ENCODE data around the gene PCDH9.

PCDH9 gene

DNA sequence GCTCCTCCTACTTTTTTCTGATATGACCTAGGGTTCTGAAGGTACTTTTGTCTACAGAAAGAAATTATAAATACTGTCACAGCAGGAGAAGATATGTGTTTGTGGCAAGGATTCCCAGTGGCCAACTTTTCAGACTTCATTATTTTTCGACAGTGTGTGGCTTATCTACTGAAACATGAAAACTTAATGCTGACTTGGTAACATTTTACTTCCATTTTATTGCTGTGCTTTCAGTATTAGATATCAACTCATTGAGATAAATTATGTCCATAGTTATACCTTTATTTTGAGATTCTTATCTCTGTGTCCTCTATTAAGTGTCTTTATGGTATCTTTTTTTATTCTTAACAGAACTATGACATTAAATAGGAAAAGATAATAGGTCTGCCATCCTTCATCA, 700.0 kb downstream of the PCDH9 start:
- H3K4me3 ChIP-seq (ENCODE audit: low read depth, low read length), result no peak overlapping the region
- TF ChIP-seq, protein P1, sequence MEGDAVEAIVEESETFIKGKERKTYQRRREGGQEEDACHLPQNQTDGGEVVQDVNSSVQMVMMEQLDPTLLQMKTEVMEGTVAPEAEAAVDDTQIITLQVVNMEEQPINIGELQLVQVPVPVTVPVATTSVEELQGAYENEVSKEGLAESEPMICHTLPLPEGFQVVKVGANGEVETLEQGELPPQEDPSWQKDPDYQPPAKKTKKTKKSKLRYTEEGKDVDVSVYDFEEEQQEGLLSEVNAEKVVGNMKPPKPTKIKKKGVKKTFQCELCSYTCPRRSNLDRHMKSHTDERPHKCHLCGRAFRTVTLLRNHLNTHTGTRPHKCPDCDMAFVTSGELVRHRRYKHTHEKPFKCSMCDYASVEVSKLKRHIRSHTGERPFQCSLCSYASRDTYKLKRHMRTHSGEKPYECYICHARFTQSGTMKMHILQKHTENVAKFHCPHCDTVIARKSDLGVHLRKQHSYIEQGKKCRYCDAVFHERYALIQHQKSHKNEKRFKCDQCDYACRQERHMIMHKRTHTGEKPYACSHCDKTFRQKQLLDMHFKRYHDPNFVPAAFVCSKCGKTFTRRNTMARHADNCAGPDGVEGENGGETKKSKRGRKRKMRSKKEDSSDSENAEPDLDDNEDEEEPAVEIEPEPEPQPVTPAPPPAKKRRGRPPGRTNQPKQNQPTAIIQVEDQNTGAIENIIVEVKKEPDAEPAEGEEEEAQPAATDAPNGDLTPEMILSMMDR (IDR thresholded peaks at IDR 0.05; ENCODE audit: low read depth, low read length), result no peak
- no peak for DNase-seq (ENCODE audit: low read depth, low spot score)
- in situ Hi-C loops (cut with HindIII; ENCODE audit: low sequenced_read_pairs), result no loop called here

DNA sequence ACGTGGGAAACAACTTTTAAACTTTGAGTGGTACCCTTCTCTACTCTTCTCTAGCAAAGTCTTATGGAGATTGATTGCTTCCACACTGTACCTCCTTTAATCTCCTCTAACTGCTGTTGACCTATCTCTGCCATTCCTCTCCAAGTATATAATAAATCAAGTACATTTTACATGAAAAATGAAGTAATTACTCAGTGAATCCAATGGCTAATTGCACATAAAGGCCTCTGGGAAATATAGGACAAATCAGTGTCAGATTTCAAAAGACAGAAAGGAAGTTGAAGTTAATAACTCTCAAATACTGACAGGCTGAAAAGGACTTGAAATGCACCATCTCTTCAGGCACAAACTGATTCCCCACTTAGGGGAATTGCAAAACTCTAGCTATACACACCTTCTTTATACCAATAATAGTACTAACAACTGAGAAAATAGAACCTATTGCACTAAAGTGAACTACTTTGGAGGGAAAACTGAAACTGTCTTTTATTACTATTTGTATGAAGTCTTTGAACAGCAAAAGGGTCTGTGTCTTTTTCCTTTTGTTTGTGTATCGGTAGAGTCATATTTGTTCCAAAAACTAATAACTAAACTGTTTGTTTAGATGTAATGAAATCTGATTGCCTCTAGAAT, 701.1 kb downstream of the PCDH9 start:
- in situ Hi-C loops (cut with HindIII; ENCODE audit: low sequenced_read_pairs), result no loop called here
- no peak for DNase-seq (ENCODE audit: low read depth, low spot score)
- TF ChIP-seq, protein P1 (IDR thresholded peaks at IDR 0.05; ENCODE audit: low read depth, low read length), result no peak
- no peak overlapping the region for H3K4me3 ChIP-seq (ENCODE audit: low read depth, low read length)

DNA sequence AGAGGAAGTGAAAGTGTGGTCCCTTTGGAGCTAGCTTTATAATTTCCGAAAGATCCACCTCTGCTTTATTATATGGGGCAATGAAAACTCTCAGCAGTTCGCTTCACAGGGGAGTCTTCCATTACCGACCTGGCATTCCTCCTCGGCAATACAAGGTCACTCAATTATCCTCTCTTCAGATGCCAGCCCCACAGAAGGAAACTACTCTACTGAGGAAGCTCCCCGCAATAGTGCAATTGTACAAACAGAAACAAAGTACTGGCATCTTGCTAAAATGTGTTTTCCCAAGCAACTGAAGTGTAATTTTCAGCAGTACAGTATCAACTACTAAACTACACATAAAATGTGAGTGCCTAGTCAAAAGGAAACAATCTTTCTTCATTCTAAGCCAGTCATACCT, 702.0 kb downstream of the PCDH9 start:
- peak; percentile 5 for DNase-seq (ENCODE audit: low read depth, low spot score)
- no peak overlapping the region for H3K4me3 ChIP-seq (ENCODE audit: low read depth, low read length)
- in situ Hi-C loops (cut with HindIII; ENCODE audit: low sequenced_read_pairs), result no loop called here
- TF ChIP-seq, protein P1 (IDR thresholded peaks at IDR 0.05; ENCODE audit: low read depth, low read length), result no peak

DNA sequence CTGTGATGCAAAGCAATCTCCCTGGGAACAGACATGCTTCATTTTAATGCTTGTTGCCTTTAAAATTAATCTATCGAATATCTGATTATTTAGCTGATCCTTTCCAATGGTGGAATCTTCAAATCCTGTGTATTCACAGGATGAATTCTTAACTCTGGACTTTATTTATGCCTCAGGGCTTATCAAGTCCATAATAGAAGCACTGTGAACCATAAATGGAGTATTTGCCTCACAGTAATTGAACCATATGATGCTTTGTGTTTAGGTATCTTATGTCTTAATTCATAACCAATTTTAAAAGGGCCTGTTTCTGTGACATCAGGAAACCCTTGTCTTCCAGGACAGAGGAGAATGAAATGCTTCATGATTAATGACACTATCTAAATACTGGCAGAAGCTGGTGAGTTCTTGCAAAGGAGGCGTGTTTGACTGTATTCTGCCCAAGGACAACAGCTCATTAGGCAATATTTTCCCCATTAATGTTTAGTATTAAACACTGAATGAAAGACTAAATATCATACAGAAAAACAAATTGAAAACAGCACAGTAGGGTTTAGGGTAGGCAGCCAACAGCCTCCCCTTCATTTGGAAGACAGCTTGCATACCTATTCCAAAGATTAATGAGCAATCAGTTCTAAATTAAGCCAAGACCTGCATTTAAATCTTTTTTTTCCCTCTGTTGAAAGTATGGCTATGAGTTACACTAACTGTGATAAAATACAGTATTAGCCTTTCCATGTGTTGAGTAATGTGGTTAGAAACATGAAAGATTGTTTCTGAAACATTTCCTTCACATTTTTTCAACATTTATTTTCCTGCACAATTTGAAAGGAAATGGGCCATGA, 709.4 kb downstream of the PCDH9 start:
- DNase-seq (ENCODE audit: low read depth, low spot score), result no peak
- in situ Hi-C loops (cut with HindIII; ENCODE audit: low sequenced_read_pairs), result no loop called here
- no peak overlapping the region for H3K4me3 ChIP-seq (ENCODE audit: low read depth, low read length)
- TF ChIP-seq, protein P1 (IDR thresholded peaks at IDR 0.05; ENCODE audit: low read depth, low read length), result no peak

DNA sequence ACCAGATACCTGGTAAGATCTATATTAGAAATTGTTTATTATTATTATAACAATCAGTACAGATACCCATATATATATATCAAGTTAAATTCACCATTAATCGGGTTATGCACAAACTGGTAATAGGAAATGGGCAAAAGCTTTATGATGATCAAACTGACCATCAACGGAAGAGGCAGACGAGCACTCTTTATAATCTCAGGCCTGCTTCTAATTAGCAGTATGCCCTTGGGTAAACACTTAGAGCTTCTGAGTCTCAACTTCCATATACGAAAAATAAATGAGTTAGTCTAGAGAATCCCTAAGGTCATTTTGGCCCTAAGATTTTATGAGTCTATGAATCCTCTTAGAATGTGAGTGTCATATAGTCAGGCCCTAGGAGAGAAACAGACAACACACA, 710.9 kb downstream of the PCDH9 start:
- DNase-seq (ENCODE audit: low read depth, low spot score), result no peak
- in situ Hi-C loops (cut with HindIII; ENCODE audit: low sequenced_read_pairs), result no loop called here
- no peak overlapping the region for H3K4me3 ChIP-seq (ENCODE audit: low read depth, low read length)
- TF ChIP-seq, protein P1 (IDR thresholded peaks at IDR 0.05; ENCODE audit: low read depth, low read length), result no peak

DNA sequence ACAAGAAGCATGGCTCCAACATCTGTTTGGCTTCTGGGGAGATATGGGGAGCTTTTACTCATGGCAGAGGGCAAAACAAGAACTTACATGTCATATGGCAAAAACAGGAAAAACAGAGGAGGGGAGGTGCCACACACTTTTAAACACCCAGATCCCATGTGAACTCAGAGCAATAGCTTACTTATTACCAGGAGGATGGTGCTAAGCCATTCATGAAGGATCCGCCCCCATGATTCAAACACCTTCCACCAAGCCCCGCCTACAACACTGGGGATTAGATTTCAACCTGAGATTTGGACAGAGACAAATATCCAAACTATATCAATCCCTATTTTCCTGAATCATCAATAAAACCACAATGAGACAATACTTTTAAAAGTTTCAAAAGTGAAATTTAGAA, 712.1 kb downstream of the PCDH9 start:
- no peak overlapping the region for H3K4me3 ChIP-seq (ENCODE audit: low read depth, low read length)
- DNase-seq (ENCODE audit: low read depth, low spot score), result no peak
- TF ChIP-seq, protein P1 (IDR thresholded peaks at IDR 0.05; ENCODE audit: low read depth, low read length), result no peak
- in situ Hi-C loops (cut with HindIII; ENCODE audit: low sequenced_read_pairs), result no loop called here

All from astrocyte of the spinal cord (primary cell).